Stimulated activated CD4-positive, alpha-beta T cell treated with anti-CD3 and anti-CD28 coated beads, Interleukin-15, amount 100 ng/mL, for 48 hours (primary cell): Measurements from ENCODE around the gene PKMYT1.
"Not testable (repeated sequence)": the region's sequence is repeated elsewhere in the genome, so short reads cannot be mapped to it uniquely, and the experiment has no call there.

Experiments
- DNase-seq, 2 donors: peaks; one replicate each; pipeline ENCODE4 v3.0.0-alpha.2; 2020; ENCODE audit warnings: low read depth in 2 of 2

The PKMYT1 gene

GRCh38 chr16:2960183-2961010, 19.8 kb downstream of the PKMYT1 start:
- no peak for DNase-seq

- DNase-seq, result no peak
Observed at GRCh38 chr16:2959206-2959605, 21.0 kb downstream of the PKMYT1 start.

GRCh38 chr16:2956579-2956956, 23.7 kb downstream of the PKMYT1 start:
- no peak for DNase-seq

- no peak for DNase-seq
Observed at GRCh38 chr16:2955779-2956578, 24.3 kb downstream of the PKMYT1 start.

- DNase-seq, result no peak
Observed at GRCh38 chr16:2955438-2955778, 24.8 kb downstream of the PKMYT1 start.

GRCh38 chr16:2954656-2955381, 25.4 kb downstream of the PKMYT1 start:
- no peak for DNase-seq

- no peak for DNase-seq
Observed at GRCh38 chr16:2953706-2954627, 26.3 kb downstream of the PKMYT1 start.

- no peak for DNase-seq
Observed at GRCh38 chr16:2952679-2953078, 27.6 kb downstream of the PKMYT1 start.

- no peak for DNase-seq
Observed at GRCh38 chr16:2950773-2951172, 29.5 kb downstream of the PKMYT1 start.

GRCh38 chr16:2950353-2950724, 29.9 kb downstream of the PKMYT1 start:
- DNase-seq, result no peak

- no peak for DNase-seq
Observed at GRCh38 chr16:2949705-2950352, 30.4 kb downstream of the PKMYT1 start.

GRCh38 chr16:2948807-2949704, 31.2 kb downstream of the PKMYT1 start:
- DNase-seq, result no peak

GRCh38 chr16:2946649-2947048, 33.6 kb downstream of the PKMYT1 start:
- no peak for DNase-seq

GRCh38 chr16:2943716-2944115, 36.5 kb downstream of the PKMYT1 start:
- DNase-seq, result not testable (repeated sequence)

GRCh38 chr16:2942045-2942444, 38.2 kb downstream of the PKMYT1 start:
- no peak for DNase-seq

- DNase-seq, result no peak
Observed at GRCh38 chr16:2939968-2940367, 40.3 kb downstream of the PKMYT1 start.

GRCh38 chr16:2938206-2938605, 42.0 kb downstream of the PKMYT1 start:
- DNase-seq, result no peak

GRCh38 chr16:2937170-2937569, 43.1 kb downstream of the PKMYT1 start:
- DNase-seq, result no peak

GRCh38 chr16:2936436-2937011, 43.7 kb downstream of the PKMYT1 start:
- no peak for DNase-seq

GRCh38 chr16:2934450-2934849, 45.8 kb downstream of the PKMYT1 start:
- DNase-seq, result no peak
